Stimulated activated CD8-positive, alpha-beta memory T cell treated with anti-CD3 and anti-CD28 coated beads, Interleukin-12 subunit alpha, Interleukin-12 subunit beta, amount 100 ng/mL, for 4 hours (primary cell): Measurements from ENCODE around the gene CCKAR.

Experiments
- DNase-seq: peaks from one replicate; pipeline ENCODE4 v3.0.0-alpha.2; 2020; ENCODE audit warnings: low read depth

The CCKAR gene

DNA sequence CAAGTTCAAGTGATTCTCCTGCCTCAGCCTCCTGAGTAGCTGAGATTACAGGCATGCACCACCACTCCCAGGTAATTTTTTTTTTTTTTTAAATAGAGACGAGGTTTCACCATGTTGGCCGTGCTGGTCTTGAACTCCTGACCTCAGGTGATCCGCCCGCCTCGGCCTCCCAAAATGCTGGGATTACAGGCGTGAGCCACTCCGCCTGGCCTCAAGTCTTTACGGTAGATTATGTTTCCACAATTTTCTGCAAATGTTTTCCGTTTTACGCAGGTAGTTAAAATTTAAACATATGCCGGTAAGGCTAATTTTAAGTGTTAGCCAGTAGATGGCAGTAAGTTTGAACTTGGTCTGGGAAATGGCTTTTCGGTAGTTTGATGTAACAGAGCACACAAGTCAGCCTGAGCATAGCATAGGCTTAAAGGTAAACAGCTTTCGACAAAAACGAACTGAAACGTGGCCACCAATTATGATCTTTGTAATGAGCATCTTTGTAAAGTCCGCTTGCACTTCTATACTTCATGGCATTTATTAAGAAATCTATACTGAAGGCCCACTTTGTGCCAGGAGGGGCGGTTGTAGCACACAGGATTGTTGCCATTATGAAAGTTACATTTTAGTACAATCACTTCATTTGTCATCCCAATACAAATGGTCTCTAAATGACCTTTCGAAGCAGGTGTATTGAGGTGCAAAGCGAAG, 31.1 kb downstream of the CCKAR start:
- DNase-seq = no peak

GRCh38 chr4:26458157-26458561, 32.1 kb downstream of the CCKAR start:
- DNase-seq = no peak

GRCh38 chr4:26457412-26457811, 32.9 kb downstream of the CCKAR start:
- DNase-seq = no peak

DNA sequence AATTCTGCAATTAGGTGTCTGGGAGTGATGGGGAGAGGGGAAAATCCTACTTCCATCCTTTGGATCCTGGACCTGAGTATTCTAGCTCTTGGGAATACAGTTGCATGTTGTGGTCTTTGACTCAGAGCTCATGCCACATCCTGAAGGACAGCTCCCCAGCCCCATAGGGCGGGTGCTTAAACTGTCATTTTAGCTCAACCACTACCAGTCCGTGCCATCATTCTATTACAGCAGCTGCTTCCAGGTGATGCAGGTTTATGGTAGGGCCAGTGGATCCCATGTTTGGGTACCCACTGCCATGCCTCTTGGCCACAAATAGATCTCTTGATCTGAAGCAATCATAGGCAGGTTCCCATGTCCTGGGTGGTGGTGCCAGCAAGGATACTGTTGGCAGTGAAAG, 34.7 kb downstream of the CCKAR start:
- no peak for DNase-seq

GRCh38 chr4:26454961-26455360, 35.3 kb downstream of the CCKAR start:
- no peak for DNase-seq

DNA sequence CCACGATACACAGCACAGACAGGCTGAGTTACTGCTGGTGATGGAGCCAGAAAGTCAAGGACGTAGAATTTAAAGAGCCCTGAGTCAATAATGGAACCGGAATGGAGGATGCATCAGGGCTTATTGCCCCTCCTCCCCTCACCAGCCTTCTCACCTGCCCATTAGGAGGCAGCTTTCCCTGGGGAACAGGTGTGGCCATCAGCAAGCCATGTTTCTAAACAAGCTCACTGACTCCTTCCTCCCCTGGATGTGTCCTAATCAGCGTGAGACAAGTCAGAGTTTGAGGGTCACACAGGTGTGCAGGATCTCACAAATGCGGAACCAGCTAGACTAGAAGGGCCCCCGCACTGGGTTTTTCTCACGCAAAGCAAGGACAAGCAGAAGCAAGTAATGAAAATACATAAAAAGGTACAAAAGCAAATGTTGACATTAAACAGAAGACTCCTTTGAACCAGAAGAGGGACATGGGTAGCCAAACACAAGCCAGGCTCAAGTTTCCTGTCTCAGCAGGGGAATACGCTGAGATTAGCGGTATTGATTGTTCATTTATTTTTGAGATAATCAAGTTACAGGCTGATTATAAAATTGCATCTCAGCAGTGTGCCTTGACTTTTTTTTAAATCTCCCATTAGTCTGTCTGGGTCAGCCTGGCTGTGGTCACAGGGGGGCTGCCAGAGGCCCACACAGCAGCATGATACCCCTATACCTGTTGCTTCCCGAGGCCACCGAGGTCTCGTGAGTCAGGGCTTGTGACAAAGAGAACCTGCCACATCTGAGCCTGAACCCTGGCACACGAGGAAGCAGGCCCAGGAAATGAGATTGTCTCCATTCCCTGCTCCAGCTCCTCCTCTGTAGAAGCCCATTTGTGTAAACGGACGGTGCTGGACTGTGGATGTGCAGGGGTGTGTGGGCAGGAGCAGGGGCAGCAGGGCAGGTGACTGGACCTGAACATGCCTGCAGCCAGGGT, 37.4 kb downstream of the CCKAR start:
- DNase-seq = no peak

- DNase-seq = no peak
Measured at GRCh38 chr4:26451597-26451996, 38.7 kb downstream of the CCKAR start.

GRCh38 chr4:26450418-26450817, 39.9 kb downstream of the CCKAR start:
- DNase-seq = no peak

DNA sequence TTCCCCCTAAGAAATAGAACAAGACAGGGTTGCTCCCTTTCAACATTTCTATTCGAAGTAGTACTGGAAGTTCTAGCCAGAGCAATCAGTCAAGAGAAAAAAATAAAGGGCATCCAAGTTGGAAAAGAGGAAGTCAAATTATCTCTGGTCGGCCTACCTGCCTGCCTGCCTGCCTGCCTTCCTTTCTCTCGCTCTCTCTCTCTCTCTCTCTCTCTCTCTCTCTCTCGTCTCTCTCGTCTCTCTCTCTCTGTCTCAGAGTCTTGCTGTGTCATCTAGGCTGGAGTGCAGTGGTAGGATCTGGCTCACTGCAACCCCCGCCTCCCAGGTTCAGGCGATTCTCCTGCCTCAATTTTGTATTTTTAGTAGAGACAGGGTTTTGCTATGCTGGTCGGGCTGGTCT, 42.9 kb downstream of the CCKAR start:
- no peak for DNase-seq

DNA sequence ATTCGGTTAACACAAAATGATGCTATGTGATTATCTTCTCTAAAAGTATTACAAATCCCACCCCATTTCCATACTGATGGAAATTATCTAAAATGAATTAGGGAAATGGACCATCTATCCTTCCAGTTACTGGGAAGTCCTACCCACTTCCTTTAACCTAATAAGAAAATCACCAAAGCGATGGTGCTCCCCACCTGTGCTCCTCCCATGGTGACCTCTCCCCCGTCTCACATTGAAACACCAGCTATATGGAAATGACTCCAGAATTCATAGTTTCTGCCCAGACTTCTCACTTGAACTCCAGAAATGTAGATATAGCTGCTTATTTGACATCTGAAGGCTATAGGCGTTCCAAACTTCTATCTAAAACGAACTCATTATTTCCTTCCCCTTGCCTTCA, 48.5 kb downstream of the CCKAR start:
- no peak for DNase-seq

GRCh38 chr4:26441102-26441501, 49.2 kb downstream of the CCKAR start:
- no peak for DNase-seq

GRCh38 chr4:26434030-26434639, 56.1 kb downstream of the CCKAR start:
- no peak for DNase-seq

DNA sequence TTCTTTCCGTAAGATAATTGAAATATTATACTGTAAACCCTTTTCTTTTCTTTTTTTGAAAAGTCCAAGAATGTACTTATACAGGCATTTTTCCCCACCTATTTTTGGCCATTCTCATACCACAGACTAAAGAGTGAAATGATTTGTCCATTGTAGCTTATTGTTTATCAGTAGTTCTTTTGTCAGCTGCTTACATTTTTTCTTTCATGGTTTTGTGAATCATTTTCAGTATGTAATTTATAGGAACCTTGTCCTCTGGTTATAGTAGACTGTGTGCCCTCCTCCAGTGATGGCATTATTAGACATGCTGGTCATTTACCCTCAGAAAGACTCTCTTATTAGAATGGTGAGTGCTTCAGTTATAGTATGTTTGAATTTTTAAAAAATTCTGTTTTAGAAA, 56.7 kb downstream of the CCKAR start:
- no peak for DNase-seq

DNA sequence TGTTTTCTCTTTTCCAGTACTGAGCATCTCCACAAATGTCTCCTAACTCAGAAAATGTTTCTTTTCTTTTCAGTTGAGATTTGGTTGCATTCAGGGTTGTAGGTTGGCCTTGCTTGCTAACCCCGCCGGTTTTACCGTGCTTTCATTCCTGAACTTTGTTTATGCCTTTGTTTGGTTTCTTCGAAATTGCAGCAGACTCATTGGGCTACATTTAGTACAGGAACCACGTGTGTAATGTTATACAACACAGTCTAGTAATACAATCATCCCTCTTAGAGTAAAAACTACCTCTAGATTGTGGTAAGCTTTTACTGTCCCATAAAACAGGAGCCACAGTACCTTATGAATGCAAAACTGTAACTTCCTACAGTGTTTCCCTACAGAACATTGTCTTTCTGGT, 57.9 kb downstream of the CCKAR start:
- DNase-seq = no peak

- DNase-seq = no peak
Measured at GRCh38 chr4:26431461-26432180, 58.7 kb downstream of the CCKAR start.
